GM19025 (cell line): ENCODE results near the gene TLCD1.
"Not testable (repeated sequence)": the region's sequence is repeated elsewhere in the genome, so short reads cannot be mapped to it uniquely, and the experiment has no call there.

Source experiments
- ATAC-seq: cut with Tn5 transposase; IDR thresholded peaks from one replicate; pipeline ENCODE4 v1.9.1; 2021; ENCODE audit warnings: mild to moderate bottlenecking, low read depth, moderate library complexity; ENCODE audit not compliant: unreplicated experiment

The TLCD1 gene

GRCh38 chr17:28747051-28747691 lies 21.1 kb upstream of the TLCD1 start:
- no peak for ATAC-seq

- no peak for ATAC-seq
Measured at GRCh38 chr17:28746611-28747050, 20.6 kb upstream of the TLCD1 start.

GRCh38 chr17:28745786-28746411 lies 19.9 kb upstream of the TLCD1 start:
- no peak for ATAC-seq

- no peak for ATAC-seq
Measured at GRCh38 chr17:28744972-28745785, 19.1 kb upstream of the TLCD1 start.

- ATAC-seq, result peak; percentile 31
Measured at GRCh38 chr17:28744104-28744971, 18.3 kb upstream of the TLCD1 start.

- ATAC-seq, result peak; percentile 67
Measured at GRCh38 chr17:28743243-28744103, 17.4 kb upstream of the TLCD1 start, which contains the start of gene TRAF4. TSS of gene TRAF4 (plus strand) at chr17:28744011. CDS start at chr17:28744113, 102 bp downstream.

- no peak for ATAC-seq
Measured at GRCh38 chr17:28741358-28742349, 15.6 kb upstream of the TLCD1 start.

- no peak for ATAC-seq
Measured at GRCh38 chr17:28740406-28741357, 14.6 kb upstream of the TLCD1 start.

- no peak for ATAC-seq
Measured at GRCh38 chr17:28738680-28739384, 12.8 kb upstream of the TLCD1 start.

- ATAC-seq, result peak; percentile 59
Measured at GRCh38 chr17:28737770-28738679, 12.0 kb upstream of the TLCD1 start.

- no peak for ATAC-seq
Measured at GRCh38 chr17:28737316-28737715, 11.3 kb upstream of the TLCD1 start.

- not testable (repeated sequence) for ATAC-seq
Measured at GRCh38 chr17:28735913-28736769, 10.1 kb upstream of the TLCD1 start.

- no peak for ATAC-seq
Measured at GRCh38 chr17:28735242-28735722, 9.2 kb upstream of the TLCD1 start.

- no peak for ATAC-seq
Measured at GRCh38 chr17:28734712-28735241, 8.7 kb upstream of the TLCD1 start.
